Measurements from ENCODE around the gene RPP25L. TPM values are rescaled to one million over a fixed set of nuclear protein-coding genes. Genes with fewer than 3 reads are reported as not detected.
A peak's percentile ranks its signal among the peaks of the same experiment; 100 is the strongest.

Gene RPP25L
- total RNA-seq = 10 to 100 TPM; 36.4 to 40.7 TPM
- long read RNA-seq, transcript RPP25L-202 (2 exons, 888 nt) = major isoform, 17 of 29 reads
- long read RNA-seq, transcript RPP25L-201 (2 exons, 1,092 nt) = minor isoform, 8 of 29 reads
- long read RNA-seq, partial matches to known transcripts = 0 of 29 reads
- long read RNA-seq, other reads (novel, unspliced or antisense) = 4 of 29 reads

- DNase-seq (peak; percentile 86 to 88), ATAC-seq (peak; percentile 95)
- intact Hi-C loops (cut with DNase I, micrococcal nuclease) = loop anchor here in 1 of 2 donors (10.0 kb wide), 1 partner anchor 93 kb away; no protein-coding TSS in a partner anchor
These were observed at the start of gene RPP25L for GRCh38 chr9:34611811-34612787. TSS of gene RPP25L (minus strand) at chr9:34612097. CDS start at chr9:34611296, 801 bp downstream.

GRCh38 chr9:34659592-34660253, 47.8 kb upstream of the RPP25L start:
- DNase-seq (peak; percentile 42 to 52), ATAC-seq (peak; percentile 69)
- intact Hi-C loops (cut with DNase I, micrococcal nuclease) = no loop called here

- intact Hi-C loops (cut with DNase I, micrococcal nuclease) = no loop called here
- DNase-seq = no peak
- ATAC-seq = no peak
These were observed 46.6 kb upstream of the RPP25L start for GRCh38 chr9:34658461-34658860.

- DNase-seq (no peak), ATAC-seq (no peak)
- intact Hi-C loops (cut with DNase I, micrococcal nuclease) = no loop called here
These were observed 45.1 kb upstream of the RPP25L start for GRCh38 chr9:34656992-34657391.

- DNase-seq = no peak
- intact Hi-C loops (cut with DNase I, micrococcal nuclease) = no loop called here
- ATAC-seq = no peak
These were observed 43.5 kb upstream of the RPP25L start for GRCh38 chr9:34655394-34655793.

DNA sequence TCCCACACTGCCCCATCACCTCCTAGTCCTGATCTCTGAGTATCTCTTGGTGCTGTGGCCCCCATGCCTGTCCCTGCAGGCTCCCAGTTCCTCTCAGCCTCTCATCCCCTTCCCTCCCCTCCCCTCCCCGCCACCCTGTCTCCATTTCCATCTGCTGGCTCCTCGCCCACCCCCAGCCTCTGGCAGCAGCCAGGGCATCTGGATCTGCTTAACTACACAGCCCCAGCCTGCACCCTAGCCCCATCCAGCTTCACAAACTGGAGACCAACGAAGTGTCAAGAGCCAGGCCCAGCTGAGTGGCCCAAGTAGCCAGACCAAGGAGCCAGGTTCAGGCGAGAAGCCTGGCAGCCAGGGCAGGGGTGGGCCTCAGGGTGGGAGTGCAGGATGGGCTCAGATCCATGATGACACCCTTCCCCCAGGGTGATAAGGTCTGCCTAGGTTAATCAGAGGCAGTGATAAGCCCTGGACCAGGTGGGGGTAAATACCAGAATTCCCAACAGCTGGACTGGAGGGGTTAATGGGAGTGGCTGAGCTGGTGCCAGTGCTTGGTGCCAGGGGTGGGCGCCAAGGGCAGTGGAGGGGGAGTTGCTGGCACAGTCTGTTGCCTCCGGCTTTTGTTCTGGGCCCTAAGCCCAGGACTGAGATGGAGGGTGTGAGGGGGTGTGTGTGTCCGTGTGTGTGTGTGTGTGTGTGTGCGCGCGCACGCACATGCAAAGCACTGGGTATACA, 42.6 kb upstream of the RPP25L start:
- DNase-seq = peak; percentile 51 to 81
- intact Hi-C loops (cut with DNase I, micrococcal nuclease) = no loop called here

GRCh38 chr9:34653151-34654072, 41.5 kb upstream of the RPP25L start:
- DNase-seq (peak in 1 of 2 donors; percentile 14), ATAC-seq (no peak)
- intact Hi-C loops (cut with DNase I, micrococcal nuclease) = no loop called here

More for the DNA sequence above, 42.6 kb upstream of the RPP25L start:
- no peak for ATAC-seq

GRCh38 chr9:34652602-34653000, 40.7 kb upstream of the RPP25L start:
- ATAC-seq = peak; percentile 9

DNA sequence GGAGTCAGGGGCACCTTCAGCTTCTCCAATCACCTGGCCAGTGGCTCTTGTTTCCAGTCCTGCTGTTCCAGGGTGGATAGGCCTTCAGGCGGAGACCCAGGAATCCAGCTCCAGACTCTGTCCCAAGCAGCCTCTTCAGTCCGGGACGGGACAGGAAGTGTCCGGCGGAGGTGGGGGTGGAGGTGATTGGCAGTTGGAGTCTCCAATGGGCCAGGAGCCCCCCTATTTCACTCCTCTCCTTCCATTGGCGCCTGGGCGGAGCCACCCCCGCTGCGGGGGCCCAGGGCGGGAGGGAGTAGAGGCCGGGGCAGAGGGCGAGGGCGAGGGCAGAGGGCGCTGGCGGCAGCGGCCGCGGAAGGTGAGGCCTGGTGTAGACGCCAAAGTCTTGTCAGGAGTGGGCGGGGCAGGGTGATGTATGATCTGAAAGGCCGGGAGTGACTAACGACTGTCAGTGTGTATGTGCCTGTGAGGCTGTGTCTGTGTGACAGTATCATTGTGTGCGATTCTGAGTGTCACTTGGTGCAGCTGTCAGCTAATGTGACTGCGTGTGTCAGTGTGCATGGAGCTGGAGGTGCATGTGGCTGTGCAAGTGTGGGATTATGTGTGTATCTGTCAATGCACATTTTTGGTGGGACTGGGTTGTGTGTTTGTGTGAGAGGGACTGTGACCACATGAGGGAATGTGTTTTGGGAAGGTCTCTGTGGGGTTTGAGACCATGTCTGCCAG, 40.1 kb upstream of the RPP25L start, which contains the start of gene IL11RA:
IL11RA (plus strand) TSS at position 310 of the 726 bp plus-strand sequence. CDS start 3,033 bp downstream, outside the sequence.
- ATAC-seq = peak; percentile 85
- DNase-seq = peak; percentile 90 to 94
- intact Hi-C loops (cut with DNase I, micrococcal nuclease) = no loop called here

More at GRCh38 chr9:34652602-34653000, 40.7 kb upstream of the RPP25L start:
- no peak for DNase-seq
- intact Hi-C loops (cut with DNase I, micrococcal nuclease) = no loop called here

DNA sequence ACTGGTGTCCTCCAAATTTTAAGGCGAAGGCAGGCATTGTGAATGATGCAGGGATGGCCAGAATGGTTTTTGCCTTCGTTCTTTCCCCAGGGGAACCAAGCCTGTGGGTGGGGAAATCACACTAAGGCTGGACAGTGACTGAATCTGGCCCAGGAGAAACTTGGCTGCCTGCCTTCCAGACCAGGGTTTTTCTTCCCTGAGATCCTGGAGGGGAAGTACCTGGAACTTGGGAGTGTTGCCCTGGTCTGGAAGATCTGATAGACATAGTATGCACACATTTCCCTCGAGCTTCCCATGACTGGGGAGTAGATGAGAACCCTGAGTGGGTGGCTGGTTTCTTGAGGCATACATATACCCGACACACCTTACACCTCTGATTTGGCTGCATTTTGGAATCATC, 39.4 kb upstream of the RPP25L start:
- ATAC-seq = peak; percentile 8
- DNase-seq = peak; percentile 52 to 62
- intact Hi-C loops (cut with DNase I, micrococcal nuclease) = no loop called here

DNA sequence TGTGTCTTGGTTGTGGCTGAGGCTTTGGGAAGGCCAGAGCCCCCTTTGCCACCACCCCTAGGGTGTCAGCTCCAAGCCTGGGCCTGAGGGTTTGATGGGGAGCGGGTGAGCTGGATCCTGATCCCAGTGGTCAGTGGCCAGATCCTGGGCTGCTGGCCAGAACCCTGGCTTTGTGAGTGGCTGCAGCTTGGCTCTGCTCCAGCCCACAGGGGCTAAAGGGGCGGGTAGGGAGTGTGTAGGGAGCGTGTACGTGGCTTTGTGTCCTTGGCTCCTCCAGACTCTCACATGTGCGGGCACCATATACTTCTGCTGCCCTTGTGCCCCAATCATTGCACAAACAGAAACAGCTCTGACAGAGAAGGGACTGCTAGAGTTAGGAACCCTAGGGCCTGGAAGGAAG, 38.9 kb upstream of the RPP25L start:
- ATAC-seq (no peak), DNase-seq (peak in 1 of 2 donors; percentile 24)
- intact Hi-C loops (cut with DNase I, micrococcal nuclease) = no loop called here

GRCh38 chr9:34648673-34649072, 36.8 kb upstream of the RPP25L start:
- ATAC-seq (no peak), DNase-seq (no peak)
- intact Hi-C loops (cut with DNase I, micrococcal nuclease) = no loop called here

DNA sequence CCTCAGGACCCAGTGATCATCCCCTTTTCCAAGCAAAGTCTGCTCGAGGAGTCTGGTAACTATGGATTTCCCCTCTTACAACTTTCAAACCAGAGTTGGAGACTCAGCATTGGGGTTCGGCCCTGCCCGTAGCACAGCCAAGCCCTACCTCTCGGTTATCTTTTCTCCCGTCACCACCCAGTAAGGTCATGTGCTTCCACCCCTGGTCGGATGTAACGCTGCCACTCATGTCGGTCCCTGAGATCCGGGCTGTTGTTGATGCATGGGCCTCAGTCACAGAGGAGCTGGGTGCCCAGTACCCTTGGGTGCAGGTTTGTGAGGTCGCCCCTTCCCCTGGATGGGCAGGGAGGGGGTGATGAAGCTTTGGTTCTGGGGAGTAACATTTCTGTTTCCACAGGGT, 35.8 kb upstream of the RPP25L start:
- no peak for DNase-seq
- intact Hi-C loops (cut with DNase I, micrococcal nuclease) = no loop called here
- ATAC-seq = no peak

DNA sequence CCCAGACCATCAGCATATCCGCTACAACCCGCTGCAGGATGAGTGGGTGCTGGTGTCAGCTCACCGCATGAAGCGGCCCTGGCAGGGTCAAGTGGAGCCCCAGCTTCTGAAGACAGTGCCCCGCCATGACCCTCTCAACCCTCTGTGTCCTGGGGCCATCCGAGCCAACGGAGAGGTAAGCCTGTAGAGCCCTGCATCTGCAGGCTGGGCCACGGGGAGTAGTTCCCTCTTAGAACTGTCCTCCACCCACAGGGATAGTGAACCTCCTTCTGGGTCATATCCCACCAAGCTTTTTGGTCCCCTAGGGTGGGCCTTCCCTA, 35.1 kb upstream of the RPP25L start:
- no peak for DNase-seq
- intact Hi-C loops (cut with DNase I, micrococcal nuclease) = no loop called here
- no peak for ATAC-seq

DNA sequence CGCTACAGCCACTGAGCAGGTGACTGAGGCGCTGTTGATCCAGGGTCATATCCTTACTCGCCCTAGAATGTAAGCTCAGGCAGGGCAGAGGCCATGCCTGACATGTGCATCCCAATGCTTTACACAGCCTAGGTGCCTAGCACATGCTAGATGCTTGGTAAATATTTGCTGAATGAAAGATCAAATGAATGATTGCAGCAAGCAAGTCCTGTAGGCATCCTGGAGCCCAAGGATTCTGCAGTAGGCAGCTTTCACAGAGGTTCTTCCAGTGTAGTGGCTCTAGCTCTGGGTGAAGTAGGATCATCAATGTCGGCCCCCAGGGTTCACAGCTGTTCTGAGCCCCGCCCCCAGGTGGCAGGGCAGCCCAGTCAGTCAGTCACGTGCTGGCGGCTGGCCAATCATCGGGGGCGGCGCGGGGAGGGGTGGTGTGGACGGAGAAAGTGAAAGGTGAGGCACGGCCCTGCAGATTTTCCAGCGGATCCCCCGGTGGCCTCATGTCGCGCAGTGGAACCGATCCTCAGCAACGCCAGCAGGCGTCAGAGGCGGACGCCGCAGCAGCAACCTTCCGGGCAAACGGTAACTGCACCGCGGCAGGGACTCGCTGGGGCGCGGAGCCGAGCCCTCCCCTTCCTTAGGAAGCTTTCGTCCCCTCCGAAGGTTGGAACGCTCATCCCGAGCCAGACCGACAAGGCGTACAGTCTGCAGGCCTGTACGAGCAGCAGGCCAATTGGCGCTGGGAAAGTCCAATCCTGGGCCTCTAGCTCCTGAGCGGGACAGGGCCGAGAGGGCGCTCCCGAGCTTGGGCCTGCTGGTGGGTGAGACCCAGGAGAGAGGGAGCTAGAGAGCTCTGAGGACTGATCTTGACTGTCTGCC, 34.5 kb upstream of the RPP25L start, which contains the start of gene GALT:
GALT (plus strand) TSS at position 465 of the 873 bp plus-strand sequence; CDS start at position 495, 30 bp downstream.
- DNase-seq (peak; percentile 97 to 99), ATAC-seq (peak; percentile 84)
- intact Hi-C loops (cut with DNase I, micrococcal nuclease) = no loop called here

DNA sequence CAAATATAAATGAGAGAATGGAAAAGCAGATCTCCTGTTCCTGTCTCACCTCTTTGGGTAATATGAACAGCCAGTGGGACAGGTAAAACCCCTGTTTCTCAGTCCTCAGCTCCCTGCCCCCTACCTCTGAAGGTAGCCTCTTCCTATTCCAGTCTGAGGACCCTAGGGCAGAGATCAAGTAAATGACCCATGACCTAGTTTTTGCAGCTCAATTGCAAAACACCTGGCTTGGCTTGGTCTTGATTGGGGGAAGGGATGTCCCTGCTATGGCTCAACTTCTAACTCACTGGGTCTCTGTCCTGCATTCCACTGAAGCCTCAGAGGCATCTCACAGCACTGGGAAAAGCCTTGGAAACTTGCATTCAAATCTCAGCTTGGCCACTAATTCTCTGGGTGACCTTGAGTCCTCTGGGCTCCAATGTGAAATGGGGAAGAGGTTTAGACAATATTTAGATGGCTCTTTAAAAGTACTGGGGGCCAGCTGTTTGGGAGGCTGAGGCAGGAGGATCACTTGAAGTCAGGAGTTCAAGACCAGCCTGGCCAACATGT, 32.9 kb upstream of the RPP25L start:
- intact Hi-C loops (cut with DNase I, micrococcal nuclease) = no loop called here
- ATAC-seq (no peak), DNase-seq (no peak)
